ENCODE measurements around the gene EPN3. TPM values are rescaled to one million over a fixed set of nuclear protein-coding genes. Genes with fewer than 3 reads are reported as not detected.

EPN3 gene
- total RNA-seq, 3 donors from 2014 or later = 16.2 to 40.0 (median 27.4) TPM

DNA sequence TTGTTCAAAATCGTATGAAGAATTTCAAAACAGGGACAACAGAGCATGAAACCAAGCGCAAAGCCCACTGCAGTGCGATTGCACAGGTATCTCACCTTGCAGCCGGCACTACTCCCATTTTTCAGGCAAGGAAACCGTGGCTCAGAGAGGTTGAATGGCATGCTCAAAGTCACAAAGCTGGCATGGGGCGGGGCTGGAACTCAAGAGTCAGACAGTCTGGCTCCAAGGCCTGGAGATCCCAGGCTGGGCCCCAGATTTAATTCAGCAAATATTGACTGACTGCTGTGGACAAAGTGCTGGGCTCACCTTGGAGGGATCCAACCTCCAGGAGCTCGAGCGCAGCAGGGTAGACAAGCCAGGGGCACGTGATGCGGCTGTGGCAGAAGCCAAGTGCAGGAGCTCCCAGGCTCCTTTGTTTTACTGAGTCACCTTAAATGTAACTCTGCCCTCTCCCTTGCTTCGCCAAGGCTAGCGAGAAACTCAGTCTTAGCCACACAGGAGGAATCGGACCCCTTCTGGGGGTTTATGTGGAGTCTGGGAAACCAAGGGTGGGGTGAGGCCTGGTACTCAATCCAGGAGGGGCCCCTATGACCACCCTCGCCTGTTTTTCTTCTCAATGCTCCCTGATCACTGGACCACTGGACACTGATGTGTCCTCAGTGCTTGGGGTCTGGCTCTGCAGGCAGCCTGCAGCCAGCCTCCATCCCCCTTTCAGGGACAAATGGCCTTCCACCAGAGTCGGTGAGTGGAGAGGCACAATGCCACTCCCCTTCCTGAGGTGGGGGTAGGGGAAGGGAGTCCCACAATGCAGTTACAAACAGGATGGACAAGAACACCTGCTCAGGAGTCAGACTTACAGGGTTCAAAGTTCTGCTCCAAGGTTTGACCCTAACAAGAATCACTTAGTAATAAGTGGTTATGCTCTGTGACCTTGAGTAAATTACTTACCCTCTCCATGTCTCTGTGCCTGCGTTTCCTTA, 10.6 kb downstream of the EPN3 start:
- Histone ChIP-seq H3K4me3 (no peak overlapping the region), H3K4me1 (ENCODE audit: low read depth) (peaks cover 69% of the 10 kb centered on the region), H3K9me3 (no peaks in the 10 kb centered on the region), H3K36me3 (ENCODE audit: low read depth) (no peaks in the 10 kb centered on the region)
- DNase-seq (peak; percentile 82 to 89 (median 82)), ATAC-seq (peak; percentile 51)
- intact Hi-C loops (cut with DNase I, micrococcal nuclease) = loop anchor here (5.0 to 10.0 kb wide), 4 partner anchors 58 to 302 kb away; partner anchors contain the start of gene ANKRD40 (in 1 of the 2)
- TF ChIP-seq, protein P1, sequence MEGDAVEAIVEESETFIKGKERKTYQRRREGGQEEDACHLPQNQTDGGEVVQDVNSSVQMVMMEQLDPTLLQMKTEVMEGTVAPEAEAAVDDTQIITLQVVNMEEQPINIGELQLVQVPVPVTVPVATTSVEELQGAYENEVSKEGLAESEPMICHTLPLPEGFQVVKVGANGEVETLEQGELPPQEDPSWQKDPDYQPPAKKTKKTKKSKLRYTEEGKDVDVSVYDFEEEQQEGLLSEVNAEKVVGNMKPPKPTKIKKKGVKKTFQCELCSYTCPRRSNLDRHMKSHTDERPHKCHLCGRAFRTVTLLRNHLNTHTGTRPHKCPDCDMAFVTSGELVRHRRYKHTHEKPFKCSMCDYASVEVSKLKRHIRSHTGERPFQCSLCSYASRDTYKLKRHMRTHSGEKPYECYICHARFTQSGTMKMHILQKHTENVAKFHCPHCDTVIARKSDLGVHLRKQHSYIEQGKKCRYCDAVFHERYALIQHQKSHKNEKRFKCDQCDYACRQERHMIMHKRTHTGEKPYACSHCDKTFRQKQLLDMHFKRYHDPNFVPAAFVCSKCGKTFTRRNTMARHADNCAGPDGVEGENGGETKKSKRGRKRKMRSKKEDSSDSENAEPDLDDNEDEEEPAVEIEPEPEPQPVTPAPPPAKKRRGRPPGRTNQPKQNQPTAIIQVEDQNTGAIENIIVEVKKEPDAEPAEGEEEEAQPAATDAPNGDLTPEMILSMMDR (IDR thresholded peaks at IDR 0.05) = no peak

DNA sequence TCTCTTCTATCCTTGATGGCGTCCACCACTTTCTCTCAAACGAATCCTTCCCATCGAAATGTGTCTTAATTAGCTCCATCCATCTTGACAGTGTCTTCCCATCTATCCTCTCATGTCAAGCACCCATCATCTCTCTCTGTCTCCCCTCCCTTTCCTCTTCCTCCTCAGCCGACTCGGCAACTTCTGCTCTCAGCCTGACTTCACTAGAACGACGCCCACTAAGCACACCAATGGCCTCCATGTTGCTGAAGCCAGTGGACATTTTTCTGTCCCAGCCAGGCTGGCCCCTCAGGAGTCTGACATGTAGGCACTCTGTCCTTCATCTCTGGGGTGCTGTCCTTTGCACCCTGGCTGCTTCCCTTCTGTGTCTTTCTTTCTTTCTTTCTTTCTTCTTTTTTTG, 12.0 kb downstream of the EPN3 start:
- TF ChIP-seq, protein P1 (IDR thresholded peaks at IDR 0.05) = no peak
- H3K4me3 ChIP-seq = no peak overlapping the region
- H3K36me3 ChIP-seq (ENCODE audit: low read depth) = no peaks in the 10 kb centered on the region
- peaks cover 60% of the 10 kb centered on the region for H3K4me1 ChIP-seq (ENCODE audit: low read depth)
- ATAC-seq = no peak
- no peaks in the 10 kb centered on the region for H3K9me3 ChIP-seq
- no peak for DNase-seq
- intact Hi-C loops (cut with DNase I, micrococcal nuclease) = loop anchor here (5.0 to 10.0 kb wide), 4 partner anchors 60 to 300 kb away; partner anchors contain the start of gene ANKRD40 (in 1 of the 2)

DNA sequence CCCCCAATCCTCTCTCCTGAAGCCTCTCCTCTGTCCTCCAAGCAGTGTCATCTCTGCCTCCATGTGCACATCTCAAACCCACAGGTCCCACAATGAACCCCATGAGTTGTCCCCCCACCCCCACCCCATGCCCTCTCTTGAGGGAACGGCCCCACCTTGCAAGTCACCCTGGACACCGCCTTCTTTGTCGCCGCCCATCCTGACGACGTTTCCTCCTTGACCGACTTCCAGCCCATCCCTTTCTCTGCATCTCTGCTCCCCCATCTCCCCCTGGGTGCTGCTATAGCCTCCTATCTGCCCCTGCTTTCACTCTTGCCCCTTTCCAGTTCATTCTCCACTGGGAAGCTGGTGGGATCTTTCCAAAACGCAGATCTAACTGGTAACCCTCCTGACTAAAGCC, 12.8 kb downstream of the EPN3 start:
- DNase-seq = peak; percentile 74 to 80 (median 75)
- H3K4me1 ChIP-seq (ENCODE audit: low read depth) = peaks cover 55% of the 10 kb centered on the region
- intact Hi-C loops (cut with DNase I, micrococcal nuclease) = loop anchor here in 1 of 2 donors (5.0 to 10.0 kb wide), 4 partner anchors 61 to 299 kb away; partner anchors contain the start of gene ANKRD40
- no peaks in the 10 kb centered on the region for H3K9me3 ChIP-seq
- no peaks in the 10 kb centered on the region for H3K36me3 ChIP-seq (ENCODE audit: low read depth)
- H3K4me3 ChIP-seq = no peak overlapping the region
- no peak for ATAC-seq
- TF ChIP-seq, protein P1 (IDR thresholded peaks at IDR 0.05) = no peak

DNA sequence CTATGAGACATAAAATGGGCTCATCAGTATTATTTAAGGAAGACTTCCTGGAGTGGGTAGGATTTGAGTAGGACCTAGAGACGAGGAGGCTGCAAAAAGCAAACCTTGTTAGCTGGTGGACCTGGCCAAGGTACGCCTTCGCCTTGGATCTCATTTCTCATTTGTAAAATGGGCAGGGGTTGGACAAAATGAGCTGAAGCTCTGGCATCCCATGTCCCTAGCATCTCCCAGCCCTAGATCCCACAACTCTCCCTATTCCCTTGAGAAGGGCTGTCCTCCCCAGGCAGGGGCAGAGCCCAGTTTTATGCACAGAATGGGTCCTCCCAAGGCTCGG, 14.1 kb downstream of the EPN3 start:
- Histone ChIP-seq H3K9me3 (no peaks in the 10 kb centered on the region), H3K4me3 (peak overlapping the region; percentile 26), H3K4me1 (ENCODE audit: low read depth) (peaks cover 41% of the 10 kb centered on the region), H3K36me3 (ENCODE audit: low read depth) (no peaks in the 10 kb centered on the region)
- TF ChIP-seq, protein P1 (IDR thresholded peaks at IDR 0.05) = no peak
- no peak for ATAC-seq
- intact Hi-C loops (cut with DNase I, micrococcal nuclease) = loop anchor here in 1 of 2 donors (5.0 to 10.0 kb wide), 4 partner anchors 62 to 298 kb away; partner anchors contain the start of gene ANKRD40
- no peak for DNase-seq

DNA sequence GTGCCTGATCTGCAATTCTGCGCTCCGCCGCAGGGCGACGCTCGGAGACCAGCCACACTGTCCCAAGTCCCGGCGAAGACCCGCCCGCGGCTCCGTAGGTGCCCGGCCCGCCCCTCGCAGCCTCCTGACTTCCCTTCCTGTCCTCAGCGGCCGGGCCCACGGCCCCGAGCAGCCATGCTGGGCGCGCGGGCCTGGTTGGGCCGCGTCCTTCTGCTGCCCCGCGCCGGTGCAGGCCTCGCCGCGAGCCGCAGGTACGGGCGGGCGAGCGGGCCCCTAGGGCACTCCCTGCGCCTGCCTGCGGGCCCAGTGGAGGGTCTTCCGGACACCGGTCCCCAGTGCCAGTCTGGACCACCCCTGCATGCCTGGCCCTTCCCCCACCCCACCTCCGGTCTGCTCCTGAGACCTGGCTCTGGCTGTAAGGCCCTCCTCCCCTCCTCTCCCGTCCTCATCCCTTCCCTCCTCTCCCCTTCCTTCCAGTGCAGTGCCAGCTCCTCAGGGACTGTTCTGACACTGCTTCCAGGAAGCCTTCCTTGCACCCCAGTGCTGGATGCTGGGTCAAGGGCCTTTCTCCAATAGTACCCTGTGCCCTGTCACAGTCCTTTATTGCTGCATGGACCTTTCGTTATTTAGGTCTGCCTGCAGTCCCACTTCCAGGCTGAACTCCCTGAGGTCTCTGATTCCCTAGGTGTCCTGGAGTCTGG, 14.7 kb downstream of the EPN3 start, which contains the start of gene SPATA20:
Gene SPATA20 (plus strand): TSS at position 140 of the 701 bp plus-strand sequence. CDS start 35 bp downstream, at position 175.
- no peaks in the 10 kb centered on the region for H3K9me3 ChIP-seq

More for the DNA sequence above, 14.7 kb downstream of the EPN3 start, which contains the start of gene SPATA20:
- H3K36me3 ChIP-seq (ENCODE audit: low read depth) = no peaks in the 10 kb centered on the region
- intact Hi-C loops (cut with DNase I, micrococcal nuclease) = loop anchor here in 1 of 2 donors (5.0 to 10.0 kb wide), 4 partner anchors 62 to 298 kb away; partner anchors contain the start of gene ANKRD40
- ATAC-seq (peak; percentile 78), DNase-seq (peak; percentile 95)
- H3K4me1 ChIP-seq (ENCODE audit: low read depth) = peaks cover 39% of the 10 kb centered on the region
- peak within 1 kb of the TSS; percentile 26 for H3K4me3 ChIP-seq
- TF ChIP-seq, protein P1 (IDR thresholded peaks at IDR 0.05) = peak; percentile 96

Measured in mucosa of descending colon (tissue), 3 donors.